Neuronal stem cell (in vitro differentiated cells): Measurements from ENCODE around the gene CTNNBIP1.
"Not testable (repeated sequence)": the region's sequence is repeated elsewhere in the genome, so short reads cannot be mapped to it uniquely, and the experiment has no call there.

Experiments used
- DNase-seq: peaks from one replicate; pipeline ENCODE4 v3.0.0-alpha.2; 2013; ENCODE audit warnings: low spot score
- H2AFZ ChIP-seq: one replicate; pipeline ENCODE4 v1.6.1; 2013; ENCODE audit warnings: mild to moderate bottlenecking, low read length, inconsistent platforms
- H2AK5ac ChIP-seq: 2 replicates; pipeline ENCODE4 v1.6.1; 2013; ENCODE audit warnings: low read depth, mild to moderate bottlenecking, inconsistent platforms, low read length, moderate library complexity, mixed read lengths
- H2BK120ac ChIP-seq: 2 replicates; pipeline ENCODE4 v1.6.1; 2013; ENCODE audit warnings: low read depth, mild to moderate bottlenecking, inconsistent platforms, low read length, moderate library complexity, mixed read lengths
- H2BK12ac ChIP-seq: one replicate; pipeline ENCODE4 v1.6.1; 2013; ENCODE audit warnings: low read length, inconsistent platforms
- H2BK15ac ChIP-seq: 2 replicates; pipeline ENCODE4 v1.6.1; 2013; ENCODE audit warnings: mild to moderate bottlenecking, low read length, inconsistent platforms, mixed read lengths
- H2BK5ac ChIP-seq: one replicate; pipeline ENCODE4 v1.6.1; 2013; ENCODE audit warnings: inconsistent platforms, mild to moderate bottlenecking, low read length, moderate library complexity
- H3K14ac ChIP-seq: one replicate; pipeline ENCODE4 v1.6.1; 2013; ENCODE audit warnings: low read length, inconsistent platforms
- H3K18ac ChIP-seq: 2 replicates; pipeline ENCODE4 v1.6.1; 2013; ENCODE audit warnings: low read length, inconsistent platforms
- H3K23ac ChIP-seq: 2 replicates; pipeline ENCODE4 v1.6.1; 2013; ENCODE audit warnings: low read depth, mild to moderate bottlenecking, mixed read lengths, low read length, inconsistent platforms; ENCODE audit not compliant: poor library complexity
- H3K27ac ChIP-seq: replicated peaks from 3 replicates; pipeline ENCODE4 v1.5.1; 2013; ENCODE audit warnings: low read length, inconsistent platforms
- H3K27me3 ChIP-seq, 3 experiments: 2 replicates each; pipeline ENCODE4 v1.6.1; 2013; ENCODE audit warnings: low read length in 3 of 3, mild to moderate bottlenecking in 2 of 3, inconsistent platforms in 1 of 3, low read depth in 1 of 3, mixed read lengths in 1 of 3, moderate library complexity in 1 of 3; ENCODE audit not compliant: control insufficient read depth in 3 of 3, insufficient read depth in 3 of 3
- H3K36me3 ChIP-seq, 2 donors: replicated peaks in 1 of 2; 2 replicates each; pipeline ENCODE4 v1.6.1; 2013; ENCODE audit warnings: low read length in 2 of 2; ENCODE audit not compliant: control insufficient read depth in 2 of 2, insufficient read depth in 2 of 2
- H3K4ac ChIP-seq: 2 replicates; pipeline ENCODE4 v1.6.1; 2013; ENCODE audit warnings: inconsistent platforms, mild to moderate bottlenecking, low read length, moderate library complexity
- H3K4me1 ChIP-seq, 2 donors: 1 replicate in 1 of 2; 2 replicates in 1 of 2; pipeline ENCODE4 v1.6.1; 2013; ENCODE audit warnings: low read length in 2 of 2, low read depth in 1 of 2; ENCODE audit not compliant: control insufficient read depth in 2 of 2, insufficient read depth in 1 of 2
- H3K4me2 ChIP-seq: one replicate; pipeline ENCODE4 v1.6.1; 2013; ENCODE audit warnings: mild to moderate bottlenecking, low read length, inconsistent platforms; ENCODE audit not compliant: insufficient read depth, poor library complexity, severe bottlenecking
- H3K4me3 ChIP-seq, 2 donors: 2 replicates each; pipeline ENCODE4 v1.5.1; 2013; ENCODE audit warnings: low read length in 2 of 2, mild to moderate bottlenecking in 2 of 2, inconsistent platforms in 1 of 2, moderate library complexity in 1 of 2
- H3K79me1 ChIP-seq: one replicate; pipeline ENCODE4 v1.6.1; 2013; ENCODE audit warnings: low read depth, mild to moderate bottlenecking, inconsistent platforms, low read length, moderate library complexity
- H3K9ac ChIP-seq: one replicate; pipeline ENCODE4 v1.6.1; 2013; ENCODE audit warnings: mild to moderate bottlenecking, low read depth, low read length, inconsistent platforms; ENCODE audit not compliant: poor library complexity
- H3K9me3 ChIP-seq, 2 donors: replicated peaks in 1 of 2; 2 replicates each; pipeline versions ENCODE3 to v1.6.1; 2013; ENCODE audit warnings: low read length in 2 of 2, mild to moderate bottlenecking in 2 of 2, inconsistent platforms in 1 of 2, low read depth in 1 of 2, mixed read lengths in 1 of 2, moderate library complexity in 1 of 2; ENCODE audit not compliant: control insufficient read depth in 2 of 2, insufficient read depth in 1 of 2
- H4K8ac ChIP-seq: one replicate; pipeline ENCODE4 v1.6.1; 2013; ENCODE audit warnings: low read depth, mild to moderate bottlenecking, inconsistent platforms, low read length, moderate library complexity
- H4K91ac ChIP-seq: one replicate; pipeline ENCODE4 v1.6.1; 2013; ENCODE audit warnings: low read length, low read depth, mild to moderate bottlenecking, inconsistent platforms; ENCODE audit not compliant: poor library complexity
- WGBS, 2 donors: extraction: QIAGEN DNeasy Blood & Tissue Kit; methylation state at CpG; one replicate each; pipeline ENCODE4 v1.1.7; 2013; ENCODE audit warnings: missing lambda C conversion rate in 2 of 2, mixed read lengths in 1 of 2; ENCODE audit not compliant: insufficient read length in 2 of 2, insufficient replicate concordance in 1 of 2; ENCODE audit errors: extremely low coverage in 2 of 2; 5-methylcytosine and 5-hydroxymethylcytosine counted together

The CTNNBIP1 gene

GRCh38 chr1:9805006-9805508, 105.0 kb downstream of the CTNNBIP1 start:
- no peak overlapping the region for H3K18ac ChIP-seq
- peaks cover 0 to 11% of the 10 kb centered on the region in 2 donors for H3K36me3 ChIP-seq
- H2BK5ac ChIP-seq, result no peak overlapping the region
- no peaks in the 10 kb centered on the region for H3K27me3 ChIP-seq
- no peak overlapping the region for H3K23ac ChIP-seq
- H2AFZ ChIP-seq, result no peak overlapping the region
- H4K91ac ChIP-seq, result no peak overlapping the region
- H3K4ac ChIP-seq, result no peak overlapping the region
- no peak overlapping the region for H4K8ac ChIP-seq
- peaks cover 14 to 16% of the 10 kb centered on the region in 2 donors for H3K4me1 ChIP-seq
- no peak overlapping the region for H3K9ac ChIP-seq
- no peak overlapping the region for H3K4me3 ChIP-seq
- H3K9me3 ChIP-seq, result peaks cover 0 to 2% of the 10 kb centered on the region in 2 donors
- no peak overlapping the region for H2BK12ac ChIP-seq
- DNase-seq, result no peak
- no peak overlapping the region for H3K14ac ChIP-seq
- no peak overlapping the region for H2BK120ac ChIP-seq
- no peak overlapping the region for H3K4me2 ChIP-seq
- H2AK5ac ChIP-seq, result no peak overlapping the region
- peaks cover 12% of the 10 kb centered on the region for H3K79me1 ChIP-seq
- no CpG with 5 or more reads among the region's 7 CpGs for WGBS, 2 donors
- H2BK15ac ChIP-seq, result no peak overlapping the region
- H3K27ac ChIP-seq, result no peak overlapping the region

- not testable (repeated sequence) for H3K14ac ChIP-seq, H2BK5ac ChIP-seq, H3K27ac ChIP-seq, H2AFZ ChIP-seq, H3K27me3 ChIP-seq, H3K4me1 ChIP-seq, H2BK15ac ChIP-seq, H3K4ac ChIP-seq, H3K9ac ChIP-seq, H3K9me3 ChIP-seq, DNase-seq, H3K4me2 ChIP-seq, H3K36me3 ChIP-seq, H2BK12ac ChIP-seq, H2BK120ac ChIP-seq, H3K23ac ChIP-seq, H3K4me3 ChIP-seq, H4K91ac ChIP-seq, H4K8ac ChIP-seq, H2AK5ac ChIP-seq, H3K18ac ChIP-seq
- H3K79me1 ChIP-seq, result peaks cover 12% of the 10 kb centered on the region
- no CpG with 5 or more reads among the region's 13 CpGs for WGBS, 2 donors
Measured at GRCh38 chr1:9803003-9803918, 106.8 kb downstream of the CTNNBIP1 start.

GRCh38 chr1:9801909-9802308, 108.2 kb downstream of the CTNNBIP1 start:
- Histone ChIP-seq H3K4me2 (no peak overlapping the region), H2BK12ac (no peak overlapping the region), H2BK5ac (no peak overlapping the region), H2BK15ac (no peak overlapping the region), H3K4me3 (no peak overlapping the region), H3K27me3 (no peaks in the 10 kb centered on the region), H3K14ac (no peak overlapping the region), H2AFZ (no peak overlapping the region), H3K36me3 (peaks cover 0 to 3% of the 10 kb centered on the region in 2 donors), H3K4me1 (peaks cover 1 to 2% of the 10 kb centered on the region in 2 donors), H3K18ac (no peak overlapping the region), H4K8ac (peak overlapping the region; percentile 65), H2BK120ac (no peak overlapping the region), H3K9ac (no peak overlapping the region), H2AK5ac (no peak overlapping the region), H3K79me1 (peaks cover 9% of the 10 kb centered on the region), H3K4ac (no peak overlapping the region), H3K27ac (no peak overlapping the region), H3K9me3 (peaks cover 0 to 2% of the 10 kb centered on the region in 2 donors), H4K91ac (no peak overlapping the region), H3K23ac (no peak overlapping the region)
- DNase-seq, result no peak
- no CpG with 5 or more reads among the region's 1 CpG for WGBS, 2 donors
